GM23338 (cell line): ENCODE measurements around the gene SCFD2. TPM values are rescaled to one million over a fixed set of nuclear protein-coding genes. Genes with fewer than 3 reads are reported as not detected.

Experiments used
- ATAC-seq: fragments of 200-7000 bp; cut with Tn5 transposase; 3 replicates; pipeline ENCODE4 v1.9.1; 2020
- DNase-seq: peaks from one replicate; pipeline ENCODE4 v3.0.0-alpha.2; 2015; ENCODE audit warnings: low spot score
- H2AFZ ChIP-seq: fragments of 200-600 bp; sonication (generic); 2 replicates; pipeline ENCODE4 v1.8.0; 2016; ENCODE audit warnings: antibody characterized with exemption, mild to moderate bottlenecking, moderate library complexity
- H3F3A ChIP-seq: fragments of 200-600 bp; sonication (generic); replicated peaks from 2 replicates; pipeline ENCODE4 v1.8.0; 2017; ENCODE audit warnings: antibody characterized with exemption, mixed run types, low read depth
- H3K27ac ChIP-seq: fragments of 200-600 bp; sonication (generic); 2 replicates; pipeline ENCODE4 v1.6.1; 2016; ENCODE audit warnings: low read depth
- H3K27me3 ChIP-seq: fragments of 200-600 bp; sonication (generic); 2 replicates; pipeline ENCODE4 v1.8.0; 2016; ENCODE audit warnings: mild to moderate bottlenecking, mixed run types, moderate library complexity; ENCODE audit not compliant: insufficient read depth
- H3K36me3 ChIP-seq: fragments of 200-600 bp; sonication (generic); 2 replicates; pipeline ENCODE4 v1.8.0; 2016; ENCODE audit warnings: mild to moderate bottlenecking; ENCODE audit not compliant: insufficient read depth
- H3K4me1 ChIP-seq: fragments of 200-600 bp; sonication (generic); 2 replicates; pipeline ENCODE4 v1.8.0; 2016; ENCODE audit warnings: mild to moderate bottlenecking, moderate library complexity; ENCODE audit not compliant: insufficient read depth
- H3K4me2 ChIP-seq: fragments of 200-600 bp; sonication (generic); 2 replicates; pipeline ENCODE4 v1.7.1; 2017; ENCODE audit warnings: mixed run types
- H3K4me3 ChIP-seq: fragments of 200-600 bp; sonication (generic); 2 replicates; pipeline ENCODE4 v1.6.1; 2016; ENCODE audit warnings: mixed run types
- H3K79me2 ChIP-seq: fragments of 200-600 bp; sonication (generic); replicated peaks from 2 replicates; pipeline ENCODE4 v1.8.0; 2017; ENCODE audit warnings: mild to moderate bottlenecking; ENCODE audit not compliant: insufficient read depth
- H3K9me2 ChIP-seq: fragments of 200-600 bp; sonication (generic); 2 replicates; pipeline ENCODE4 v1.8.0; 2017; ENCODE audit not compliant: insufficient read depth
- H4K20me1 ChIP-seq: fragments of 200-600 bp; sonication (generic); replicated peaks from 2 replicates; pipeline ENCODE4 v1.8.0; 2017; ENCODE audit warnings: mild to moderate bottlenecking; ENCODE audit not compliant: insufficient read depth
- H3K27ac Mint-ChIP-seq: 2 replicates; pipeline ENCODE4 v1.8.0; 2020; ENCODE audit warnings: inconsistent platforms, mild to moderate bottlenecking, moderate library complexity, mixed read lengths
- H3K27me3 Mint-ChIP-seq: 3 replicates; pipeline ENCODE4 v1.8.0; 2022; ENCODE audit warnings: low read depth, mild to moderate bottlenecking, moderate library complexity, mixed read lengths, inconsistent platforms; ENCODE audit not compliant: insufficient read depth, poor library complexity
- H3K36me3 Mint-ChIP-seq: 3 replicates; pipeline ENCODE4 v1.8.0; 2021; ENCODE audit warnings: low read depth, mild to moderate bottlenecking, inconsistent platforms, moderate library complexity, mixed read lengths
- H3K4me1 Mint-ChIP-seq: 3 replicates; pipeline ENCODE4 v1.8.0; 2020; ENCODE audit warnings: mild to moderate bottlenecking, inconsistent platforms, mixed read lengths
- H3K4me3 Mint-ChIP-seq: 3 replicates; pipeline ENCODE4 v1.8.0; 2021; ENCODE audit warnings: moderate library complexity, mild to moderate bottlenecking, inconsistent platforms, mixed read lengths
- H3K9me3 Mint-ChIP-seq: 3 replicates; pipeline ENCODE4 v1.8.0; 2020; ENCODE audit warnings: moderate library complexity, mild to moderate bottlenecking, inconsistent platforms, mixed read lengths
- CREB1 ChIP-seq: fragments of 250-450 bp; sonication (Bioruptor Pico); IDR thresholded peaks from 2 replicates; pipeline ENCODE4 v1.5.0; 2020; ENCODE audit warnings: low read depth, mild to moderate bottlenecking, moderate library complexity
- EZH2 ChIP-seq: fragments of 200-600 bp; sonication (generic); IDR thresholded peaks from one replicate; pipeline ENCODE4 v1.8.0; 2017; ENCODE audit warnings: antibody characterized with exemption, mild to moderate bottlenecking, low read depth; ENCODE audit not compliant: unreplicated experiment
- POLR2AphosphoS5 ChIP-seq: IDR thresholded peaks from 2 replicates; pipeline ENCODE4 v1.6.1; 2016; ENCODE audit warnings: antibody characterized with exemption, low read depth
- STAT1 ChIP-seq: IDR thresholded peaks from one replicate; pipeline ENCODE4 v1.6.1; 2016; ENCODE audit warnings: antibody characterized with exemption; ENCODE audit not compliant: unreplicated experiment
- ZNF114 ChIP-seq: fragments of 250-450 bp; sonication (Bioruptor Pico); IDR thresholded peaks from 2 replicates; pipeline ENCODE4 v1.5.0; 2020; ENCODE audit warnings: mild to moderate bottlenecking, moderate library complexity
- ZNF331 ChIP-seq: fragments of 250-450 bp; sonication (Bioruptor Pico); IDR thresholded peaks from 2 replicates; pipeline ENCODE4 v1.5.0; 2020; ENCODE audit warnings: low read depth, mild to moderate bottlenecking, moderate library complexity
- polyA plus RNA-seq: library from polyadenylated mRNA; unstranded; fragments of >200 nt; fragmentation: Nextera tagmentation; extraction: Ambion mirVana; gene quantifications from 2 replicates; pipeline ENCODE4 v1.2.1, GENCODE V29; 2016
- total RNA-seq: library from RNA; depleted of rRNA; stranded (reverse); fragments of >200 nt; shearing (Covaris generic); gene quantifications from 2 replicates; pipeline ENCODE4 v1.2.3, GENCODE V29; 2014
- TF ChIP-seq, protein P1 (sequence below): fragments of 250-450 bp; sonication (Bioruptor Pico); IDR thresholded peaks from 2 replicates; pipeline ENCODE4 v1.5.0; 2020; ENCODE audit warnings: mild to moderate bottlenecking, moderate library complexity
- TF ChIP-seq, protein P2 (sequence below): IDR thresholded peaks from one replicate; pipeline ENCODE4 v1.6.1; 2018; ENCODE audit warnings: antibody characterized with exemption; ENCODE audit not compliant: unreplicated experiment
- TF ChIP-seq, protein P3 (sequence below), 2 experiments: fragments of 200-600 bp in 1 of 2; sonication (generic) in 1 of 2; conservative IDR thresholded peaks; 2 replicates each; pipeline versions ENCODE4 v1.5.1 to v1.6.1; 2016 to 2017; ENCODE audit warnings: antibody characterized with exemption in 2 of 2, low read depth in 2 of 2, mild to moderate bottlenecking in 2 of 2, moderate library complexity in 1 of 2
- TF ChIP-seq, protein P4 (sequence below): IDR thresholded peaks from 2 replicates; pipeline ENCODE4 v1.6.1; 2016; ENCODE audit warnings: antibody characterized with exemption

SCFD2 gene
- total and polyA plus RNA-seq, 2 experiments from 2014 or later: 5.7 to 17.5 TPM

DNA sequence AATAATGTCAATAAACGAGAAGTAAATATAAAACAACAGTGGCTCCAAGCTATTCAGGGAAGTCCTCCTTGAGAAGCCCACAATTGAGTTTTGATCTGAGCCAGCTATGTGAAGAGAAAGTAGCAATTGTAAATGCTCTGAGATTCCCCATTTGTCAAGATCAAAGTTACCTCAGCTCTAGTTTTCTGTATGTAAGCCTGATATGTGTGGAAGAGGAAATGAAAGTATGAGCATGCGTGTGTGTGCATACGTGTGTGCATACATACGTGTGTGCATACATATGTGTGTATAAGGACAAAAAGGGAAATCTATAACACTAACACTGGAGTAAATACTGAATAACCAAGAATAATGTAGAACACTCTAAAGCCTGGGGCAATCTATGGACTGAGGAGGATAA is 130.3 kb downstream of the SCFD2 start:
- Mint-ChIP-seq H3K27ac (no peak overlapping the region), H3K36me3 (peaks cover 15% of the 10 kb centered on the region), H3K27me3 (peaks cover 2% of the 10 kb centered on the region), H3K4me3 (no peak overlapping the region), H3K9me3 (peaks cover 17% of the 10 kb centered on the region), H3K4me1 (no peaks in the 10 kb centered on the region)
- no peaks in the 10 kb centered on the region for H3K79me2 ChIP-seq
- H3K4me1 ChIP-seq: no peaks in the 10 kb centered on the region
- H3K4me3 ChIP-seq: no peak overlapping the region
- DNase-seq (no peak), ATAC-seq (no peak)
- H2AFZ ChIP-seq: no peak overlapping the region
- no peaks in the 10 kb centered on the region for H3K27me3 ChIP-seq
- H3F3A ChIP-seq: no peaks in the 10 kb centered on the region
- H3K4me2 ChIP-seq: no peak overlapping the region
- H3K36me3 ChIP-seq: no peaks in the 10 kb centered on the region
- no peak for TF ChIP-seq ZNF331 (CRISPR knock-in tag)
- TF ChIP-seq CREB1 (CRISPR knock-in tag): no peak
- no peak for TF ChIP-seq ZNF114
- TF ChIP-seq, protein P1, sequence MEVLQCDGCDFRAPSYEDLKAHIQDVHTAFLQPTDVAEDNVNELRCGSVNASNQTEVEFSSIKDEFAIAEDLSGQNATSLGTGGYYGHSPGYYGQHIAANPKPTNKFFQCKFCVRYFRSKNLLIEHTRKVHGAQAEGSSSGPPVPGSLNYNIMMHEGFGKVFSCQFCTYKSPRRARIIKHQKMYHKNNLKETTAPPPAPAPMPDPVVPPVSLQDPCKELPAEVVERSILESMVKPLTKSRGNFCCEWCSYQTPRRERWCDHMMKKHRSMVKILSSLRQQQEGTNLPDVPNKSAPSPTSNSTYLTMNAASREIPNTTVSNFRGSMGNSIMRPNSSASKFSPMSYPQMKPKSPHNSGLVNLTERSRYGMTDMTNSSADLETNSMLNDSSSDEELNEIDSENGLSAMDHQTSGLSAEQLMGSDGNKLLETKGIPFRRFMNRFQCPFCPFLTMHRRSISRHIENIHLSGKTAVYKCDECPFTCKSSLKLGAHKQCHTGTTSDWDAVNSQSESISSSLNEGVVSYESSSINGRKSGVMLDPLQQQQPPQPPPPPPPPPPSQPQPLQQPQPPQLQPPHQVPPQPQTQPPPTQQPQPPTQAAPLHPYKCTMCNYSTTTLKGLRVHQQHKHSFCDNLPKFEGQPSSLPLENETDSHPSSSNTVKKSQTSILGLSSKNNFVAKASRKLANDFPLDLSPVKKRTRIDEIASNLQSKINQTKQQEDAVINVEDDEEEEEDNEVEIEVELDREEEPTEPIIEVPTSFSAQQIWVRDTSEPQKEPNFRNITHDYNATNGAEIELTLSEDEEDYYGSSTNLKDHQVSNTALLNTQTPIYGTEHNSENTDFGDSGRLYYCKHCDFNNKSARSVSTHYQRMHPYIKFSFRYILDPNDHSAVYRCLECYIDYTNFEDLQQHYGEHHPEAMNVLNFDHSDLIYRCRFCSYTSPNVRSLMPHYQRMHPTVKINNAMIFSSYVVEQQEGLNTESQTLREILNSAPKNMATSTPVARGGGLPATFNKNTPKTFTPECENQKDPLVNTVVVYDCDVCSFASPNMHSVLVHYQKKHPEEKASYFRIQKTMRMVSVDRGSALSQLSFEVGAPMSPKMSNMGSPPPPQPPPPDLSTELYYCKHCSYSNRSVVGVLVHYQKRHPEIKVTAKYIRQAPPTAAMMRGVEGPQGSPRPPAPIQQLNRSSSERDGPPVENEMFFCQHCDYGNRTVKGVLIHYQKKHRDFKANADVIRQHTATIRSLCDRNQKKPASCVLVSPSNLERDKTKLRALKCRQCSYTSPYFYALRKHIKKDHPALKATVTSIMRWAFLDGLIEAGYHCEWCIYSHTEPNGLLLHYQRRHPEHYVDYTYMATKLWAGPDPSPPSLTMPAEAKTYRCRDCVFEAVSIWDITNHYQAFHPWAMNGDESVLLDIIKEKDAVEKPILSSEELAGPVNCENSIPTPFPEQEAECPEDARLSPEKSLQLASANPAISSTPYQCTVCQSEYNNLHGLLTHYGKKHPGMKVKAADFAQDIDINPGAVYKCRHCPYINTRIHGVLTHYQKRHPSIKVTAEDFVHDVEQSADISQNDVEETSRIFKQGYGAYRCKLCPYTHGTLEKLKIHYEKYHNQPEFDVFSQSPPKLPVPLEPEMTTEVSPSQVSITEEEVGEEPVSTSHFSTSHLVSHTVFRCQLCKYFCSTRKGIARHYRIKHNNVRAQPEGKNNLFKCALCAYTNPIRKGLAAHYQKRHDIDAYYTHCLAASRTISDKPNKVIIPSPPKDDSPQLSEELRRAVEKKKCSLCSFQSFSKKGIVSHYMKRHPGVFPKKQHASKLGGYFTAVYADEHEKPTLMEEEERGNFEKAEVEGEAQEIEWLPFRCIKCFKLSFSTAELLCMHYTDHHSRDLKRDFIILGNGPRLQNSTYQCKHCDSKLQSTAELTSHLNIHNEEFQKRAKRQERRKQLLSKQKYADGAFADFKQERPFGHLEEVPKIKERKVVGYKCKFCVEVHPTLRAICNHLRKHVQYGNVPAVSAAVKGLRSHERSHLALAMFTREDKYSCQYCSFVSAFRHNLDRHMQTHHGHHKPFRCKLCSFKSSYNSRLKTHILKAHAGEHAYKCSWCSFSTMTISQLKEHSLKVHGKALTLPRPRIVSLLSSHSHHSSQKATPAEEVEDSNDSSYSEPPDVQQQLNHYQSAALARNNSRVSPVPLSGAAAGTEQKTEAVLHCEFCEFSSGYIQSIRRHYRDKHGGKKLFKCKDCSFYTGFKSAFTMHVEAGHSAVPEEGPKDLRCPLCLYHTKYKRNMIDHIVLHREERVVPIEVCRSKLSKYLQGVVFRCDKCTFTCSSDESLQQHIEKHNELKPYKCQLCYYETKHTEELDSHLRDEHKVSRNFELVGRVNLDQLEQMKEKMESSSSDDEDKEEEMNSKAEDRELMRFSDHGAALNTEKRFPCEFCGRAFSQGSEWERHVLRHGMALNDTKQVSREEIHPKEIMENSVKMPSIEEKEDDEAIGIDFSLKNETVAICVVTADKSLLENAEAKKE (CRISPR knock-in tag): no peak
- TF ChIP-seq, protein P2, sequence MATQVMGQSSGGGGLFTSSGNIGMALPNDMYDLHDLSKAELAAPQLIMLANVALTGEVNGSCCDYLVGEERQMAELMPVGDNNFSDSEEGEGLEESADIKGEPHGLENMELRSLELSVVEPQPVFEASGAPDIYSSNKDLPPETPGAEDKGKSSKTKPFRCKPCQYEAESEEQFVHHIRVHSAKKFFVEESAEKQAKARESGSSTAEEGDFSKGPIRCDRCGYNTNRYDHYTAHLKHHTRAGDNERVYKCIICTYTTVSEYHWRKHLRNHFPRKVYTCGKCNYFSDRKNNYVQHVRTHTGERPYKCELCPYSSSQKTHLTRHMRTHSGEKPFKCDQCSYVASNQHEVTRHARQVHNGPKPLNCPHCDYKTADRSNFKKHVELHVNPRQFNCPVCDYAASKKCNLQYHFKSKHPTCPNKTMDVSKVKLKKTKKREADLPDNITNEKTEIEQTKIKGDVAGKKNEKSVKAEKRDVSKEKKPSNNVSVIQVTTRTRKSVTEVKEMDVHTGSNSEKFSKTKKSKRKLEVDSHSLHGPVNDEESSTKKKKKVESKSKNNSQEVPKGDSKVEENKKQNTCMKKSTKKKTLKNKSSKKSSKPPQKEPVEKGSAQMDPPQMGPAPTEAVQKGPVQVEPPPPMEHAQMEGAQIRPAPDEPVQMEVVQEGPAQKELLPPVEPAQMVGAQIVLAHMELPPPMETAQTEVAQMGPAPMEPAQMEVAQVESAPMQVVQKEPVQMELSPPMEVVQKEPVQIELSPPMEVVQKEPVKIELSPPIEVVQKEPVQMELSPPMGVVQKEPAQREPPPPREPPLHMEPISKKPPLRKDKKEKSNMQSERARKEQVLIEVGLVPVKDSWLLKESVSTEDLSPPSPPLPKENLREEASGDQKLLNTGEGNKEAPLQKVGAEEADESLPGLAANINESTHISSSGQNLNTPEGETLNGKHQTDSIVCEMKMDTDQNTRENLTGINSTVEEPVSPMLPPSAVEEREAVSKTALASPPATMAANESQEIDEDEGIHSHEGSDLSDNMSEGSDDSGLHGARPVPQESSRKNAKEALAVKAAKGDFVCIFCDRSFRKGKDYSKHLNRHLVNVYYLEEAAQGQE: no peak
- no peak for TF ChIP-seq STAT1
- no peak for TF ChIP-seq POLR2AphosphoS5
- TF ChIP-seq, protein P3, sequence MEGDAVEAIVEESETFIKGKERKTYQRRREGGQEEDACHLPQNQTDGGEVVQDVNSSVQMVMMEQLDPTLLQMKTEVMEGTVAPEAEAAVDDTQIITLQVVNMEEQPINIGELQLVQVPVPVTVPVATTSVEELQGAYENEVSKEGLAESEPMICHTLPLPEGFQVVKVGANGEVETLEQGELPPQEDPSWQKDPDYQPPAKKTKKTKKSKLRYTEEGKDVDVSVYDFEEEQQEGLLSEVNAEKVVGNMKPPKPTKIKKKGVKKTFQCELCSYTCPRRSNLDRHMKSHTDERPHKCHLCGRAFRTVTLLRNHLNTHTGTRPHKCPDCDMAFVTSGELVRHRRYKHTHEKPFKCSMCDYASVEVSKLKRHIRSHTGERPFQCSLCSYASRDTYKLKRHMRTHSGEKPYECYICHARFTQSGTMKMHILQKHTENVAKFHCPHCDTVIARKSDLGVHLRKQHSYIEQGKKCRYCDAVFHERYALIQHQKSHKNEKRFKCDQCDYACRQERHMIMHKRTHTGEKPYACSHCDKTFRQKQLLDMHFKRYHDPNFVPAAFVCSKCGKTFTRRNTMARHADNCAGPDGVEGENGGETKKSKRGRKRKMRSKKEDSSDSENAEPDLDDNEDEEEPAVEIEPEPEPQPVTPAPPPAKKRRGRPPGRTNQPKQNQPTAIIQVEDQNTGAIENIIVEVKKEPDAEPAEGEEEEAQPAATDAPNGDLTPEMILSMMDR (conservative IDR thresholded peaks at IDR 0.05; ENCODE audit: low read depth in 2 of 2): no peak
- TF ChIP-seq, protein P4, sequence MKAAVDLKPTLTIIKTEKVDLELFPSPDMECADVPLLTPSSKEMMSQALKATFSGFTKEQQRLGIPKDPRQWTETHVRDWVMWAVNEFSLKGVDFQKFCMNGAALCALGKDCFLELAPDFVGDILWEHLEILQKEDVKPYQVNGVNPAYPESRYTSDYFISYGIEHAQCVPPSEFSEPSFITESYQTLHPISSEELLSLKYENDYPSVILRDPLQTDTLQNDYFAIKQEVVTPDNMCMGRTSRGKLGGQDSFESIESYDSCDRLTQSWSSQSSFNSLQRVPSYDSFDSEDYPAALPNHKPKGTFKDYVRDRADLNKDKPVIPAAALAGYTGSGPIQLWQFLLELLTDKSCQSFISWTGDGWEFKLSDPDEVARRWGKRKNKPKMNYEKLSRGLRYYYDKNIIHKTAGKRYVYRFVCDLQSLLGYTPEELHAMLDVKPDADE: no peak
- no peak for TF ChIP-seq EZH2
- no peaks in the 10 kb centered on the region for H3K9me2 ChIP-seq
- H4K20me1 ChIP-seq: no peaks in the 10 kb centered on the region
- no peak overlapping the region for H3K27ac ChIP-seq
